Fibroblast of peridontal ligament (primary cell): ENCODE data around the gene KCNIP3.
"Not testable (repeated sequence)": the region's sequence is repeated elsewhere in the genome, so short reads cannot be mapped to it uniquely, and the experiment has no call there.

ENCODE experiments used
- DNase-seq: peaks from one replicate; pipeline ENCODE4 v3.0.0-alpha.2; 2010; ENCODE audit errors: extremely low read depth

The KCNIP3 gene

GRCh38 chr2:95346738-95347671 is 49.9 kb downstream of the KCNIP3 start:
- DNase-seq: no peak

- no peak for DNase-seq
These were observed 50.8 kb downstream of the KCNIP3 start for GRCh38 chr2:95347681-95348608.

GRCh38 chr2:95348609-95349567 is 51.7 kb downstream of the KCNIP3 start:
- DNase-seq: no peak

GRCh38 chr2:95349568-95350322 is 52.6 kb downstream of the KCNIP3 start:
- DNase-seq: no peak

- no peak for DNase-seq
These were observed 53.2 kb downstream of the KCNIP3 start for GRCh38 chr2:95350368-95350767.

- DNase-seq: no peak
These were observed 53.8 kb downstream of the KCNIP3 start for GRCh38 chr2:95350774-95351597.

GRCh38 chr2:95351598-95351915 is 54.4 kb downstream of the KCNIP3 start:
- DNase-seq: no peak

- DNase-seq: no peak
These were observed 55.3 kb downstream of the KCNIP3 start for GRCh38 chr2:95352310-95353054.

GRCh38 chr2:95353055-95353575 is 56.0 kb downstream of the KCNIP3 start:
- DNase-seq: no peak

- DNase-seq: no peak
These were observed 56.7 kb downstream of the KCNIP3 start for GRCh38 chr2:95353613-95354468.

GRCh38 chr2:95354469-95354901 is 57.3 kb downstream of the KCNIP3 start:
- DNase-seq: no peak

GRCh38 chr2:95354925-95355324 is 57.8 kb downstream of the KCNIP3 start:
- no peak for DNase-seq

- not testable (repeated sequence) for DNase-seq
These were observed 58.3 kb downstream of the KCNIP3 start for GRCh38 chr2:95355486-95355885.

GRCh38 chr2:95356821-95357700 is 59.9 kb downstream of the KCNIP3 start:
- DNase-seq: no peak

GRCh38 chr2:95357717-95358280 is 60.7 kb downstream of the KCNIP3 start:
- no peak for DNase-seq

- DNase-seq: peak; percentile 59
These were observed 61.9 kb downstream of the KCNIP3 start for GRCh38 chr2:95359031-95359430.
